ENCODE data around the gene DBI. TPM values are rescaled to one million over a fixed set of nuclear protein-coding genes. Genes with fewer than 3 reads are reported as not detected.

DBI gene
- total and polyA plus RNA-seq, 2 of the 8 experiments (the other 6 are each of a cell fraction or from before 2014, with no cell fraction given), result 180 to 212 TPM

- DNase-seq (ENCODE audit: low read depth in 1 of 2, low spot score in 2 of 2), result no peak
- no peaks in the 10 kb centered on the region for H3K9me3 ChIP-seq (ENCODE audit: insufficient read depth in 2 of 2, low read depth in 1 of 2, low read length in 1 of 2)
- H2BK120ac ChIP-seq (replicated peaks; ENCODE audit: low read depth, low read length), result no peak overlapping the region
- no peak overlapping the region for H3K9ac ChIP-seq (replicated peaks in 1 of 4; ENCODE audit: extremely low read depth in 1 of 4, low read depth in 3 of 4, low read length in 3 of 4)
- H3K27ac ChIP-seq (ENCODE audit: low read depth, low read length), result no peak overlapping the region
- H3K14ac ChIP-seq (ENCODE audit: insufficient read length), result no peak overlapping the region
- no peak overlapping the region for H4K5ac ChIP-seq (ENCODE audit: insufficient read length, low read depth, low read length)
- no peaks in the 10 kb centered on the region for H3K27me3 ChIP-seq (replicated peaks in 1 of 4; ENCODE audit: control insufficient read depth in 3 of 4, extremely low read depth in 1 of 4, insufficient read depth in 3 of 4, low read length in 3 of 4)
- H3K4ac ChIP-seq (replicated peaks; ENCODE audit: insufficient read length, low read depth, low read length), result no peak overlapping the region
- WGBS, 2 experiments (ENCODE audit: extremely low coverage in 1 of 2, insufficient coverage in 1 of 2, insufficient read length in 1 of 2, insufficient replicate concordance in 2 of 2, low coverage in 1 of 2, low lambda C conversion rate in 2 of 2, missing lambda C conversion rate in 1 of 2), result 95% methylated on average over 5 of the region's 6 CpGs; no CpG with 5 or more reads in 1 of the 2 experiments
- peaks cover 30 to 53% (median 47%) of the 10 kb centered on the region in 4 experiments for H3K36me3 ChIP-seq (ENCODE audit: control insufficient read depth in 2 of 4, insufficient read depth in 4 of 4, low read length in 3 of 4)
- no peak overlapping the region for H3K56ac ChIP-seq (replicated peaks; ENCODE audit: insufficient read length, low read depth, low read length)
- H3K4me3 ChIP-seq (ENCODE audit: extremely low read depth in 1 of 4, insufficient read depth in 2 of 4, low read depth in 3 of 4, low read length in 4 of 4), result no peak overlapping the region
- FAIRE-seq, result no peak
- H4K91ac ChIP-seq (replicated peaks; ENCODE audit: insufficient read length, low read length), result no peak overlapping the region
- H3K4me2 ChIP-seq (ENCODE audit: insufficient read depth in 1 of 2, low read depth in 2 of 2, low read length in 2 of 2), result no peak overlapping the region
- H4K8ac ChIP-seq (ENCODE audit: extremely low read depth, insufficient read depth, low read length), result no peak overlapping the region
- H2BK15ac ChIP-seq (ENCODE audit: low read length), result no peak overlapping the region
- H3K18ac ChIP-seq (ENCODE audit: extremely low read depth, low read length), result no peak overlapping the region
- H2BK12ac ChIP-seq (ENCODE audit: low read depth, low read length), result no peak overlapping the region
- peaks cover 12% of the 10 kb centered on the region for H3K23me2 ChIP-seq (ENCODE audit: low read depth, low read length)
- no peak overlapping the region for H2BK20ac ChIP-seq (ENCODE audit: low read length)
- H2BK5ac ChIP-seq (ENCODE audit: low read depth, low read length), result no peak overlapping the region
- H3K23ac ChIP-seq (ENCODE audit: insufficient read length), result no peak overlapping the region
- peaks cover 9% of the 10 kb centered on the region for H3K79me1 ChIP-seq (ENCODE audit: low read depth, low read length)
- peaks cover 0 to 19% of the 10 kb centered on the region in 2 experiments; a peak in 2 of 4 replicates for H3K79me2 ChIP-seq (ENCODE audit: control insufficient read depth in 1 of 2, insufficient read depth in 2 of 2, low read length in 2 of 2)
- H2AFZ ChIP-seq (ENCODE audit: low read length), result no peak overlapping the region
- POLR2A ChIA-PET (ENCODE audit: partially characterized antibody), result no interaction called here
- TF ChIP-seq EP300 (IDR thresholded peaks at IDR 0.05; ENCODE audit: borderline replicate concordance in 1 of 2, low read depth in 2 of 2, low read length in 2 of 2) (no peak), NANOG (IDR thresholded peaks at IDR 0.05; ENCODE audit: insufficient read depth, low read depth, low read length, poor library complexity, severe bottlenecking) (no peak), CREB1 (IDR thresholded peaks at IDR 0.05) (no peak), HDAC6 (IDR thresholded peaks at IDR 0.05; ENCODE audit: low read depth, low read length) (no peak), RFX5 (IDR thresholded peaks at IDR 0.05; ENCODE audit: borderline replicate concordance, low read depth, low read length) (no peak), SRF (IDR thresholded peaks at IDR 0.05; ENCODE audit: low read depth, low read length) (no peak), CBX8 (IDR thresholded peaks at IDR 0.05; ENCODE audit: borderline replicate concordance, low read depth, low read length) (no peak), POLR2A (IDR thresholded peaks at IDR 0.05; ENCODE audit: control extremely low read depth in 1 of 2, low read depth in 2 of 2, low read length in 2 of 2) (no peak), KDM4A (IDR thresholded peaks at IDR 0.05; ENCODE audit: low read depth, low read length, severe bottlenecking) (no peak), TCF12 (IDR thresholded peaks at IDR 0.05; ENCODE audit: low read depth, low read length) (no peak), CHD2 (IDR thresholded peaks at IDR 0.05; ENCODE audit: low read length) (no peak), TAF1 (IDR thresholded peaks at IDR 0.05; ENCODE audit: low read depth, low read length) (no peak), SP1 (IDR thresholded peaks at IDR 0.05; ENCODE audit: low read depth, low read length) (no peak), TAF7 (optimal IDR thresholded peaks at IDR 0.05; ENCODE audit: borderline replicate concordance, low read depth, low read length) (no peak), RNF2 (IDR thresholded peaks at IDR 0.05; ENCODE audit: borderline replicate concordance, low read depth, low read length, missing control alignments, poor library complexity, severe bottlenecking) (no peak)
- peaks cover 5 to 17% of the 10 kb centered on the region in 2 experiments for H4K20me1 ChIP-seq (replicated peaks in 1 of 2; ENCODE audit: control insufficient read depth in 1 of 2, insufficient read depth in 2 of 2, low read length in 2 of 2)
- H2AK5ac ChIP-seq (ENCODE audit: low read depth, low read length), result no peak overlapping the region
- H3K4me1 ChIP-seq (replicated peaks in 1 of 4; ENCODE audit: control insufficient read depth in 3 of 4, insufficient read depth in 4 of 4, low read length in 3 of 4), result peaks cover 0 to 8% (median 6%) of the 10 kb centered on the region in 4 experiments; a peak in 5 of 7 replicates
- CTCF ChIA-PET (ENCODE audit: partially characterized antibody), result interaction anchor here (0.8 to 1.6 kb wide), 3 partner anchors 14 to 105 kb away, joined by 3 to 7 read pairs (median 3); no protein-coding TSS in a partner anchor
Observed at GRCh38 chr2:119371111-119371510, 4.3 kb downstream of the DBI start.
